CD14-positive monocyte (primary cell): ENCODE results near the gene RNF130. TPM values are rescaled to one million over a fixed set of nuclear protein-coding genes. Genes with fewer than 3 reads are reported as not detected.

Experiments used
- DNase-seq, 3 donors: peaks; one replicate each; pipeline ENCODE4 v3.0.0-alpha.2; 2011 to 2022
- H2AFZ ChIP-seq: 2 replicates; pipeline ENCODE4 v1.6.0; 2012; ENCODE audit warnings: mild to moderate bottlenecking, low read depth, low read length, inconsistent platforms; ENCODE audit not compliant: insufficient read depth, poor library complexity, severe bottlenecking
- H3K27ac ChIP-seq, 2 donors: 1 replicate in 1 of 2; 2 replicates in 1 of 2; pipeline ENCODE4 v1.5.1; 2012 to 2013; ENCODE audit warnings: low read length in 2 of 2, control low read depth in 1 of 2, inconsistent platforms in 1 of 2, low read depth in 1 of 2, mild to moderate bottlenecking in 1 of 2
- H3K27me3 ChIP-seq, 2 donors: one replicate each; pipeline versions ENCODE4 v1.6.0 to v1.6.1; 2011 to 2013; ENCODE audit warnings: low read length in 2 of 2; ENCODE audit not compliant: control insufficient read depth in 2 of 2, insufficient read depth in 2 of 2
- H3K36me3 ChIP-seq, 2 donors: replicated peaks in 1 of 2; 1 replicate in 1 of 2; 2 replicates in 1 of 2; pipeline versions ENCODE4 v1.5.1 to v1.6.1; 2012 to 2013; ENCODE audit warnings: low read length in 2 of 2, control low read depth in 1 of 2, inconsistent platforms in 1 of 2, mild to moderate bottlenecking in 1 of 2; ENCODE audit not compliant: insufficient read depth in 2 of 2, control insufficient read depth in 1 of 2
- H3K4me1 ChIP-seq, 2 donors: 1 replicate in 1 of 2; 2 replicates in 1 of 2; pipeline versions ENCODE4 v1.5.1 to v1.6.1; 2012 to 2013; ENCODE audit warnings: low read length in 2 of 2, control low read depth in 1 of 2, inconsistent platforms in 1 of 2, mild to moderate bottlenecking in 1 of 2, moderate library complexity in 1 of 2; ENCODE audit not compliant: insufficient read depth in 2 of 2, control insufficient read depth in 1 of 2
- H3K4me2 ChIP-seq: replicated peaks from 2 replicates; pipeline ENCODE3; 2012; ENCODE audit warnings: low read length, moderate library complexity, mild to moderate bottlenecking; ENCODE audit not compliant: poor library complexity, severe bottlenecking; ENCODE audit errors: extremely low read depth
- H3K4me3 ChIP-seq, 3 experiments: fragments of 200-600 bp in 1 of 3; sonication (generic) in 1 of 3; replicated peaks in 1 of 3; 1 replicate in 2 of 3; 2 replicates in 1 of 3; pipeline ENCODE4 v1.5.1; 2011 to 2013; ENCODE audit warnings: low read length in 3 of 3, mild to moderate bottlenecking in 3 of 3, control low read depth in 2 of 3, low read depth in 2 of 3, inconsistent platforms in 1 of 3, moderate library complexity in 1 of 3
- H3K79me2 ChIP-seq: 2 replicates; pipeline ENCODE4 v1.6.0; 2012; ENCODE audit warnings: mild to moderate bottlenecking, control low read depth, inconsistent platforms, low read length, moderate library complexity; ENCODE audit not compliant: insufficient read depth
- H3K9ac ChIP-seq: 2 replicates; pipeline ENCODE4 v1.6.0; 2017; ENCODE audit warnings: low read length, mild to moderate bottlenecking; ENCODE audit not compliant: insufficient read depth, poor library complexity, severe bottlenecking
- H3K9me3 ChIP-seq, 2 donors: replicated peaks in 1 of 2; 1 replicate in 1 of 2; 2 replicates in 1 of 2; pipeline versions ENCODE4 v1.5.1 to v1.6.1; 2012 to 2013; ENCODE audit warnings: low read length in 2 of 2, control low read depth in 1 of 2; ENCODE audit not compliant: control insufficient read depth in 1 of 2, insufficient read depth in 1 of 2
- H4K20me1 ChIP-seq: 2 replicates; pipeline ENCODE4 v1.6.0; 2012; ENCODE audit warnings: mild to moderate bottlenecking, low read length, control low read depth, moderate library complexity; ENCODE audit not compliant: insufficient read depth
- H3K27ac Mint-ChIP-seq, 7 donors: one replicate each; pipeline ENCODE4 v1.8.0; 2020; ENCODE audit warnings: mild to moderate bottlenecking in 7 of 7, mixed read lengths in 7 of 7, moderate library complexity in 6 of 7, inconsistent platforms in 2 of 7
- H3K27me3 Mint-ChIP-seq, 3 donors: one replicate each; pipeline ENCODE4 v1.8.0; 2021 to 2022; ENCODE audit warnings: low read depth in 3 of 3, mild to moderate bottlenecking in 3 of 3, mixed read lengths in 3 of 3, moderate library complexity in 3 of 3, inconsistent platforms in 1 of 3
- H3K36me3 Mint-ChIP-seq, 2 donors: one replicate each; pipeline ENCODE4 v1.8.0; 2020; ENCODE audit warnings: mixed read lengths in 2 of 2, inconsistent platforms in 1 of 2, mild to moderate bottlenecking in 1 of 2
- H3K4me1 Mint-ChIP-seq: one replicate; pipeline ENCODE4 v1.8.0; 2020; ENCODE audit warnings: mild to moderate bottlenecking, mixed read lengths
- H3K4me3 Mint-ChIP-seq, 2 donors: one replicate each; pipeline ENCODE4 v1.8.0; 2020; ENCODE audit warnings: mild to moderate bottlenecking in 2 of 2, mixed read lengths in 2 of 2, moderate library complexity in 1 of 2
- H3K9me3 Mint-ChIP-seq, 7 donors: one replicate each; pipeline ENCODE4 v1.8.0; 2020 to 2022; ENCODE audit warnings: mixed read lengths in 7 of 7, mild to moderate bottlenecking in 6 of 7, moderate library complexity in 6 of 7, inconsistent platforms in 2 of 7
- WGBS: methylation state at CpG from one replicate; pipeline ENCODE4 v1.1.5; 2013; ENCODE audit warnings: missing lambda C conversion rate; ENCODE audit not compliant: insufficient coverage; 5-methylcytosine and 5-hydroxymethylcytosine counted together
- intact Hi-C, 2 donors: fragments of 100-400 bp; cut with micrococcal nuclease; formaldehyde crosslinking; loops; one replicate each; pipeline versions ENCODE4 v1.15.0 to v1.15.1; 2023
- polyA plus RNA-seq, 3 donors: library from polyadenylated mRNA; depleted of rRNA in 1 of 3; unstranded in 2 of 3; stranded (reverse) in 1 of 3; fragments of 300-500 nt in 2 of 3; fragments of >200 nt in 1 of 3; fragmentation: Illumina TruSeq in 2 of 3; gene quantifications; 1 replicate in 2 of 3; 2 replicates in 1 of 3; pipeline ENCODE4 v1.2.3, GENCODE V29; 2012 to 2021
- TF ChIP-seq, protein P1 (sequence below): fragments of 200-600 bp; IDR thresholded peaks from one replicate; pipeline ENCODE4 v1.8.0; 2022; ENCODE audit warnings: antibody characterized with exemption, mild to moderate bottlenecking

Gene RNF130
- polyA plus RNA-seq, 3 donors, result 294 to 439 (median 376) TPM

DNA sequence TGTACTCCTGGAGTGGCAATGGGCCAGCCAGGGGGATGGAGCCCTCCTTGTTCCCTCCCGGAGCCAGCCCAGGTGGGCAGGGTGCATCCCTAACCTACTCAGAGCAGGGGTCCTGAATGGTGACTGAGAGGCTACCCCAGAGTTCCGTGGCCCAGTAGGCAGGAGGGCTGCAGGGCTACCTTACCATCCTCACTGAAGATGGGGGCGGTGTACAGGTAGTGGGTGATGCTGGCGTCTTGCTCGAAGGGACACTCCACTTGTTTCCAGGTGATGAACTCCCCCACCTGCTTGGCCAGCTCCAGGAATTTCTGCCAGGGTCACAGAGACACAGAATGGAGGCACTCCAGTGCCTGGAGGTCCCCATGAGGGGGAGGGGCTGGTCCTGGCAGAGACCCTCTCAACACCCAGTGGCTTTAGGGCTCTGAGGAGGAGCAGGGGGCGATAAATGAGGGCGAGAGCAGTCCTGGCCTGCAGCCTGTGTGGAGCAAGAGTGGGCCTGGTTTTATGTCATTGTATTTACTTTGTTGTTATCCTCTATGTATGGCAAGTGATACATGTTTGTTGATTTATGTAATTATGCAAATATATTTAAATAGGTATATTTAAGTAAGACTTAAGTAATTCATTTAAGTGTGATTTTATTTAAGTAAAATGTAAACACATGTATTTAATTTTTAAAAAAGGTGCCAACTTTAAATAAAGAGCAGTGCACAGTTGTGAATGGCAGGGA, 39.9 kb upstream of the RNF130 start:
- Histone ChIP-seq H3K79me2 (no peaks in the 10 kb centered on the region), H4K20me1 (no peaks in the 10 kb centered on the region), H3K4me2 (no peak overlapping the region), H3K27me3 (no peaks in the 10 kb centered on the region), H3K4me1 (no peaks in the 10 kb centered on the region), H3K36me3 (no peaks in the 10 kb centered on the region), H3K9ac (no peak overlapping the region), H2AFZ (no peak overlapping the region), H3K4me3 (no peak overlapping the region), H3K27ac (no peak overlapping the region), H3K9me3 (peaks cover 9 to 13% of the 10 kb centered on the region in 2 donors)
- intact Hi-C loops, result no loop called here
- no peak overlapping the region for H3K27ac Mint-ChIP-seq
- TF ChIP-seq, protein P1, sequence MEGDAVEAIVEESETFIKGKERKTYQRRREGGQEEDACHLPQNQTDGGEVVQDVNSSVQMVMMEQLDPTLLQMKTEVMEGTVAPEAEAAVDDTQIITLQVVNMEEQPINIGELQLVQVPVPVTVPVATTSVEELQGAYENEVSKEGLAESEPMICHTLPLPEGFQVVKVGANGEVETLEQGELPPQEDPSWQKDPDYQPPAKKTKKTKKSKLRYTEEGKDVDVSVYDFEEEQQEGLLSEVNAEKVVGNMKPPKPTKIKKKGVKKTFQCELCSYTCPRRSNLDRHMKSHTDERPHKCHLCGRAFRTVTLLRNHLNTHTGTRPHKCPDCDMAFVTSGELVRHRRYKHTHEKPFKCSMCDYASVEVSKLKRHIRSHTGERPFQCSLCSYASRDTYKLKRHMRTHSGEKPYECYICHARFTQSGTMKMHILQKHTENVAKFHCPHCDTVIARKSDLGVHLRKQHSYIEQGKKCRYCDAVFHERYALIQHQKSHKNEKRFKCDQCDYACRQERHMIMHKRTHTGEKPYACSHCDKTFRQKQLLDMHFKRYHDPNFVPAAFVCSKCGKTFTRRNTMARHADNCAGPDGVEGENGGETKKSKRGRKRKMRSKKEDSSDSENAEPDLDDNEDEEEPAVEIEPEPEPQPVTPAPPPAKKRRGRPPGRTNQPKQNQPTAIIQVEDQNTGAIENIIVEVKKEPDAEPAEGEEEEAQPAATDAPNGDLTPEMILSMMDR, result no peak
- peaks cover 6% of the 10 kb centered on the region for H3K4me1 Mint-ChIP-seq
- 100% methylated on average over 3 of the region's 7 CpGs for WGBS
- DNase-seq, result no peak
- peaks cover 7 to 20% (median 19%) of the 10 kb centered on the region in 7 donors for H3K9me3 Mint-ChIP-seq
- H3K27me3 Mint-ChIP-seq, result peaks cover 0 to 2% (median 0%) of the 10 kb centered on the region in 3 donors
- no peak overlapping the region for H3K4me3 Mint-ChIP-seq
- no peaks in the 10 kb centered on the region for H3K36me3 Mint-ChIP-seq

DNA sequence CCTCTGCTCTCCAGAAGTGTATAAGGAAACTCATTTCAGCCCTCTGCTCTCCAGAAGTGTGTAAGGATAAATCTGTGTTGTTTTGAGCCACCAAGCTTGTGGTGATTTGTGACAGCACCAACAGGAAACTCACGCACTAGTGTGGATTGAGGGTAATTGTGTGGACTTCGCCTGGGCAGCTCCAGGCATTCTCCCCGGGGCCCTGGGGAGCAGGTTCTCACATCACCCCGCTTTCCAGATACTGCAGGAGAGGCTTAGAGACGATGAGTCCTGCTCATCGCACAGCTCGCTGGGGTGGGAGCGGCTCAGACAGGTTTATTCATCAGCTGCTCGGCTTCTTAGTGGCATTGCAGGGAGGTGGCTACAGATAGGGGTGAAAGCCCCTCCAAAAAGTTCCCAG, 38.4 kb upstream of the RNF130 start:
- no peak for DNase-seq
- peaks cover 6% of the 10 kb centered on the region for H3K4me1 Mint-ChIP-seq
- no peak overlapping the region for H3K27ac Mint-ChIP-seq
- no peaks in the 10 kb centered on the region for H4K20me1 ChIP-seq
- TF ChIP-seq, protein P1, result no peak
- H3K36me3 Mint-ChIP-seq, result no peaks in the 10 kb centered on the region
- H3K27me3 Mint-ChIP-seq, result peaks cover 0 to 6% (median 2%) of the 10 kb centered on the region in 3 donors
- no peaks in the 10 kb centered on the region for H3K27me3 ChIP-seq
- H3K4me3 ChIP-seq, result no peak overlapping the region
- peaks cover 10 to 35% (median 29%) of the 10 kb centered on the region in 7 donors for H3K9me3 Mint-ChIP-seq
- H3K4me3 Mint-ChIP-seq, result no peak overlapping the region
- H3K9ac ChIP-seq, result no peak overlapping the region
- peak overlapping the region; percentile 29 for H2AFZ ChIP-seq
- H3K27ac ChIP-seq, result no peak overlapping the region
- no peaks in the 10 kb centered on the region for H3K36me3 ChIP-seq
- WGBS, result 81% methylated on average over 4 of the region's 9 CpGs
- intact Hi-C loops, result no loop called here
- H3K4me2 ChIP-seq, result no peak overlapping the region
- no peaks in the 10 kb centered on the region for H3K79me2 ChIP-seq
- no peaks in the 10 kb centered on the region for H3K4me1 ChIP-seq
- peaks cover 15 to 17% of the 10 kb centered on the region in 2 donors for H3K9me3 ChIP-seq
